Stimulated activated CD8-positive, alpha-beta memory T cell treated with anti-CD3 and anti-CD28 coated beads, Interleukin-7, amount 100 ng/mL, for 48 hours (primary cell): ENCODE data around the gene MAJIN.

Experiments used
- DNase-seq, 2 donors: peaks; one replicate each; pipeline ENCODE4 v3.0.0-alpha.2; 2020; ENCODE audit warnings: low read depth in 1 of 2; ENCODE audit errors: extremely low read depth in 1 of 2

The MAJIN gene

GRCh38 chr11:64894812-64895452, 77.0 kb downstream of the MAJIN start:
- DNase-seq = no peak

GRCh38 chr11:64894070-64894811, 77.7 kb downstream of the MAJIN start:
- peak; percentile 78 to 84 for DNase-seq

GRCh38 chr11:64893194-64894069, 78.5 kb downstream of the MAJIN start:
- DNase-seq = no peak

- DNase-seq = no peak
Observed at GRCh38 chr11:64892838-64893193, 79.1 kb downstream of the MAJIN start.

GRCh38 chr11:64892411-64892831, 79.5 kb downstream of the MAJIN start:
- no peak for DNase-seq

GRCh38 chr11:64891880-64892279, 80.0 kb downstream of the MAJIN start:
- no peak for DNase-seq

GRCh38 chr11:64891215-64891848, 80.6 kb downstream of the MAJIN start:
- no peak for DNase-seq

GRCh38 chr11:64890522-64890939, 81.4 kb downstream of the MAJIN start:
- DNase-seq = no peak

GRCh38 chr11:64888729-64889511, 83.0 kb downstream of the MAJIN start:
- no peak for DNase-seq

- DNase-seq = no peak
Observed at GRCh38 chr11:64888406-64888728, 83.5 kb downstream of the MAJIN start.
